Activated naive CD4-positive, alpha-beta T cell treated with Interleukin-2 at 50 U/mL for 16 hours (primary cell): ENCODE data around the gene IL12RB1.
A peak's percentile ranks its signal among the peaks of the same experiment; 100 is the strongest.
"Not testable (repeated sequence)": the region's sequence is repeated elsewhere in the genome, so short reads cannot be mapped to it uniquely, and the experiment has no call there.

Experiments
- DNase-seq: peaks from one replicate; pipeline ENCODE4 v3.0.0-alpha.2; 2020

IL12RB1 gene

GRCh38 chr19:18044825-18045304 is 41.9 kb downstream of the IL12RB1 start:
- DNase-seq = peak; percentile 92

DNA sequence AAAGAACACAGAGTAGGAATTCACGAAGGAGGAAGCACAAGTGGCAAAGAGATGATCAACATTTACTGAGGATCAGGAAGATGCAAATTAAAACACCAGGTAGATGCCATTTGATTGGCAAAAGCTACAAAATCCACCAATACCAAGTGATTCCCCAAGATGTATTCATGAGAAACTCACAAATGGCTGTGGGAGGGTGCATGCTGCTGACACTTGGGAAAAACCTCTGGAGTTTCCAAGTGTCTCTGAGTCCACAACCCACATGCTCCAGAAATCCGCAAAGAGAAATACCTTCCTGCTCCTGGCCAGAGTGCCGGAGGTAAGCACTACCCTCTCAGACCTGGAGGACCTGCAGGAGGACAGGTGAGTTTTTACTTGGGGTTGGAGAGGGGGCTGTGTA is 43.1 kb downstream of the IL12RB1 start:
- no peak for DNase-seq

- no peak for DNase-seq
Measured at GRCh38 chr19:18041054-18041453, 45.7 kb downstream of the IL12RB1 start.

- not testable (repeated sequence) for DNase-seq
Measured at GRCh38 chr19:18032102-18032501, 54.6 kb downstream of the IL12RB1 start.

DNA sequence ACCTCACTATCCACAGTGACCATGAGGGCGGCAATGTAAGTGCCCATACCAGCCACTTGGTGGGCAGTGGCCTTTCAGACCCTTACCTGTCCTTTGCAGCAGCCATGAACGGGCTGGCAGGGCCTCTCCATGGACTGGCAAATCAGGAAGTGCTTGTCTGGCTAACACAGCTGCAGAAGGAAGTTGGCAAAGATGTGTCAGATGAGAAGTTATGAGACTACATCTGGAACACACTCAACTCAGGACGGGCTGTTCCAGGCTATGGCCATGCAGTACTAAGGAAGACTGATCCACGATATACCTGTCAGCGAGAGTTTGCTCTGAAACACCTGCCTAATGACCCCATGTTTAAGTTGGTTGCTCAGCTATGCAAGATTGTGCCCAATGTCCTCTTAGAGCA is 55.3 kb downstream of the IL12RB1 start:
- DNase-seq = not testable (repeated sequence)

GRCh38 chr19:18029617-18030338 is 57.0 kb downstream of the IL12RB1 start:
- no peak for DNase-seq

DNA sequence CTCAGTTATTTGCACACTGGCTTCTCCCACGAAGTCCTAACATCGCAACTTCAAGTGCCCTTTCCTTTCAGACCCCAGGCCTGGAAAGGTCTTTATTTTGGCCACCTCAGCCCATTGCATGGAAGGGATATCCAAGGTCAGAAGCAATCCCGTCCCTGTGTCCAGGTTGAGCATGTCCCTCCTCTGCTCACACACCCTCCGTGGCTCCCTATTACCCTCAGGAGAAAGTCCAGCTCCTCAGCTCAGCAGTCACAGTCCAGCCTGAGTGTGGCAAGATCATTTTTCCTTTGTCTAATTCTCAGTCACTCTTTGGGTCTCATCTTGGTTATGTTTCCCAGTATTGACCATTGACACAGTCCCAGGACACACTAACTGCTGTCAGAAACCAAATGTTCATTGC is 59.6 kb downstream of the IL12RB1 start:
- DNase-seq = no peak

GRCh38 chr19:18023622-18024251 is 63.0 kb downstream of the IL12RB1 start:
- DNase-seq = peak; percentile 59

- peak; percentile 76 for DNase-seq
Measured at GRCh38 chr19:18021121-18021755, 65.5 kb downstream of the IL12RB1 start.

DNA sequence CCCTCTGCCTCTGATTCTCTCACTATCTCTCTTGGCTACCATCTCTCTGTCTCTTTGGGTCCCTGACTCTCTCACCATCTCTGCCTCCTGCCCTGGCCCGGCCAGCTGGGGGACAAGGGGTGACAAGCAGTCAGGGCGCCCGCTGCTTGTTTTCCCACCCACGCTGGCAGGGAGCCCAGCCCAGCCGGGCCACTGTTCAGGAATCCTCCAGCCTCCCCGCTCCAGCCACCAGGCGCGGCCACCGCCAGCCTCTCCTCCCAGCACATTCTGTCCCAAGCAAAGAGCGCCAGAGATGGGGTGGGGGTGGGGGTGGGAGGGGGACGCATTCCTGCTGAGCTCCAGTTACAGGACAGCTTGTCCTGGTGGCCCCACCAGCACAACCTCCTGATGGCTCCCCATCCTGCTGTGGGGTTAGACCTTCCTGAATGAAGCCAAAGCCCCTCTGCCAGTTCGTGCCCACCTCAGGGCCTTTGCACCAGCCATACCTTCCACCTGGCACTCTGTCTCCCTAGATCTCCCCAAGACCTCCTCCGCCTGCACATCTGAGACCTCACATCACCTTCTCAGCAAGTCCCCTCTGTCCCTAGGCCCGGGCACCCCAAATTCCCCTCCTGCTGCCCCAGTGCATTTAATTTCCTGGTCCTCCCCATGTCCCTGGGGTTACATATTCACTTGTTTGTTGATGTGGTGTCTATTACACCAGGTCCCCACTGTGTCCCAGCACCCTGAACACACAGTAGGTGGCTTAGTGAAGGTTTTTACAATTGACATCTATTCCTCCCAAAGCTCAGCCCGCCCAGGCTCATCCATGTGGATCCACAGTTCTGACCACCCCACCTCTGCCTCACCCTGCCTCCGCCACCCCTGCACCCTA is 66.3 kb downstream of the IL12RB1 start:
- no peak for DNase-seq

DNA sequence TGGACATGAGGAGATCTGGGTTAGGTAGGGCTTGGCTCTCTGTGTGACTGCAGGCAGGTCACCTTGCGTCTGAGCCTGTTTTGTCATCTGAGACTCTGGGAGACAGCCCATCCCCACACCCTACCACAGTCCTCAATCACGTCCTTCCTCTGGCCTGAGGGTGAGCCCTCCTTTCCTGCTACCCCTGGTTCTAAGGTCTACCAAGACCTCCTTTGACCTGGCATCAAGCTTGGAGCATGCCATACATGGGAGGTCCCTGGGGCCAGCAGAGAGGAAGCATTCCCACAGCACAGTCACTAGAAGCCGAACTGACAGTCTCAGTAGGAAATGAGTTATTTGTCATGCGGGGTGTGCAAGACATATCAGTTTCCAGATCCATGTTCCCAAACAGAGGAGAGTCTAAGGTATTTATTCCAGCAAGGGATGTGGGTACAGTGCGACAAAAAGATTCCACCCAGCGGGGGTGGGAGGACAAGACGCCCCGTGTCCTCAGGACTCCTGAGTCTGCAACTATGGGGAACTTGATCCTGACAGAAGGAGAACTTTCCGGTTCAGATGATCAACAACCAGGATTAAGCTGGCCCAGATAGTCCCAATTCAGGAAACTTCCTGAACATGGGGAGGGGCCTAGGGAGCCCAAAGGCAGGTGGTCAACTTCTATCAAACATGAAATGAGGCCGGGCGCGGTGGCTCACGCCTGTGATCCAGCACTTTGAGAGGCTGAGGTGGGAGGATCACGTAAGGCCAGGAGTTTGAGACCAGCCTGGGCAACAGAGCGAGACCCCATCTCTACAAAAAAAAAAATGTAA is 69.3 kb downstream of the IL12RB1 start:
- no peak for DNase-seq

- DNase-seq = no peak
Measured at GRCh38 chr19:18016209-18016910, 70.4 kb downstream of the IL12RB1 start.

DNA sequence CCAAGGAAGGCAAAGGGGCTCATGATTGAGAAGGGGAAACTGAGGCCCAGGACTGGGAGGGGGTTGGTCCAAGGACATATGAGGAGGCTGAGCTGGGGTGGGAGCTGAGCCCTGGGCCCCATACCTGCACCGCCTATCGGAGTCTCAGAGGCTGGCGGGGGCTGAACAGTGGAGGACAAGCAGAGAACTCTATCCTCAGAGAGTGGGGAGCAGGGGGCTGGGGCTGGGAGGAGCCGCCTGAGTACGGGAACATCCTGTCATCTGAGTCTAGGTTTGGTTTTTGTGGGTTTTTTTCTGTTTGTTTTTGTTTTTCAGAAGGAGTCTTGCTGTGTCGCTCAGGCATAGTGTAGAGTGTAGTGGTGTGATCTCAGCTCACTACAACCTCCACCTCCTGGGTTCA is 72.5 kb downstream of the IL12RB1 start:
- DNase-seq = peak; percentile 48

- no peak for DNase-seq
Measured at GRCh38 chr19:18013210-18014111, 73.3 kb downstream of the IL12RB1 start.

GRCh38 chr19:18010149-18010548 is 76.6 kb downstream of the IL12RB1 start:
- no peak for DNase-seq

- peak; percentile 43 for DNase-seq
Measured at GRCh38 chr19:18009412-18010066, 77.2 kb downstream of the IL12RB1 start.
